ENCODE results near the gene ACOT7.
"Not testable (repeated sequence)": the region's sequence is repeated elsewhere in the genome, so short reads cannot be mapped to it uniquely, and the experiment has no call there.

DNA sequence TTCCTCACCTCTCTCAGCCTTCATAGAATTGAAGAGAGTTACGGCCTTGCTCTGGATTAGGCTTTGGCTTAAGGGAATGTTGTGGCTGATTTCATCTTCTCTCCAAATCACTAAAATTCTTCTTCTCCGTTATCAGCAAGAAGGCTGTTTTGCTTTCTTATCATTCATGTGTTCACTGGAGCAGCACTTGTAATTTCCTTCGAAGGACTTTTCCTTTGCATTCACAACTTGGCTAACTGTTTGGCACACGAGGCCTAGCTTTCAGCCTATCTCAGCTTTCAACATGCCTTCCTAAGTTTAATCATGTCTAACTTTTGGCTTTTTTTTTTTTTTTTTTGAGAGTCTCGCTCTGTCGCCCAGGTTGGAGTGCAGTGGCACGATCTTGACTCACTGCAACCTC, 21.3 kb downstream of the ACOT7 start:
- TF ChIP-seq, protein P1, sequence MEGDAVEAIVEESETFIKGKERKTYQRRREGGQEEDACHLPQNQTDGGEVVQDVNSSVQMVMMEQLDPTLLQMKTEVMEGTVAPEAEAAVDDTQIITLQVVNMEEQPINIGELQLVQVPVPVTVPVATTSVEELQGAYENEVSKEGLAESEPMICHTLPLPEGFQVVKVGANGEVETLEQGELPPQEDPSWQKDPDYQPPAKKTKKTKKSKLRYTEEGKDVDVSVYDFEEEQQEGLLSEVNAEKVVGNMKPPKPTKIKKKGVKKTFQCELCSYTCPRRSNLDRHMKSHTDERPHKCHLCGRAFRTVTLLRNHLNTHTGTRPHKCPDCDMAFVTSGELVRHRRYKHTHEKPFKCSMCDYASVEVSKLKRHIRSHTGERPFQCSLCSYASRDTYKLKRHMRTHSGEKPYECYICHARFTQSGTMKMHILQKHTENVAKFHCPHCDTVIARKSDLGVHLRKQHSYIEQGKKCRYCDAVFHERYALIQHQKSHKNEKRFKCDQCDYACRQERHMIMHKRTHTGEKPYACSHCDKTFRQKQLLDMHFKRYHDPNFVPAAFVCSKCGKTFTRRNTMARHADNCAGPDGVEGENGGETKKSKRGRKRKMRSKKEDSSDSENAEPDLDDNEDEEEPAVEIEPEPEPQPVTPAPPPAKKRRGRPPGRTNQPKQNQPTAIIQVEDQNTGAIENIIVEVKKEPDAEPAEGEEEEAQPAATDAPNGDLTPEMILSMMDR (conservative IDR thresholded peaks at IDR 0.05): not testable (repeated sequence)
- not testable (repeated sequence) for TF ChIP-seq EZH2 (IDR thresholded peaks at IDR 0.05; ENCODE audit: low read depth)
